ENCODE data around the gene FNDC3B.

FNDC3B gene

GRCh38 chr3:172139528-172140276 lies 100.3 kb downstream of the FNDC3B start:
- no peak for DNase-seq

DNA sequence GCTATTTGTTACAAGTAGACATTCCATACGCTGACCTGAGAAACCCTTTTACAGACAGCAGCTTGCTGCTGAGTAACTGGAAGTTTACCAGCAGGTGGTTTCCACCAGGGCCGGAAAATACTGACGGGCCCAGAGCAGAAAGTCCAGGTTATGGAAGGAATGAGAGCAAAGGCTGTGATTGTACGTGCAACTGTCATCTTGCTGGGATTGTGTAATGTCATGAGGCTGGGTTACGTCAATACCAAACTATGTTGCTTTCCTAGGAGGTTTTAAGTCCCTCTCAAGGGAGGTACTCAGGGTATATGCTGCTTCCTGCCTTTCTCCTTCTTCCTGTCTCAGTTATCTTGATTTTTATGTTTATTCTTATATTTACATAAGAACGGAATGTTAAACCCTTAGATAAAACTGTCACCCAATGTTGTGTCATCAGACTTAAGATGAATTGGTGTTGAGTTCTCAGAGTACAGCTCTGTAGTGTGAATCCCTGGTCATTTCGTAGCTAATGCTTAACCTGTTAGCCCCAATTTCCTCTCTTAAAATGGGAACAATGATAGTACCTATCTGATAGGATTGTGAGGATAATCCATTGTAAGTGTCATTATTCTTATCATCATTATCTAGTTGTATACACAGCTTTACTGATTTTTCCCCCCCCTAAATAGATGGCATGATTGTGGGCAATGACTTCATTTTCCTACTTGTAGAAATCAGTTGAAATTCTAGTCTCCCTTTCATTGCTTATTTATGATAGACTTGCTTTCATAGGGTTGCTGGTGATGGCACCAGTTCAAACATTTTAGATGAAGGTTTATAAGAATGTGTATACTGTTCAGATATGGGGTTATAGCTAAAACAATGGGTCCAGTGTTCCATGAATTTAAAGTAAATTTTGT lies 101.4 kb downstream of the FNDC3B start:
- no peak for DNase-seq

DNA sequence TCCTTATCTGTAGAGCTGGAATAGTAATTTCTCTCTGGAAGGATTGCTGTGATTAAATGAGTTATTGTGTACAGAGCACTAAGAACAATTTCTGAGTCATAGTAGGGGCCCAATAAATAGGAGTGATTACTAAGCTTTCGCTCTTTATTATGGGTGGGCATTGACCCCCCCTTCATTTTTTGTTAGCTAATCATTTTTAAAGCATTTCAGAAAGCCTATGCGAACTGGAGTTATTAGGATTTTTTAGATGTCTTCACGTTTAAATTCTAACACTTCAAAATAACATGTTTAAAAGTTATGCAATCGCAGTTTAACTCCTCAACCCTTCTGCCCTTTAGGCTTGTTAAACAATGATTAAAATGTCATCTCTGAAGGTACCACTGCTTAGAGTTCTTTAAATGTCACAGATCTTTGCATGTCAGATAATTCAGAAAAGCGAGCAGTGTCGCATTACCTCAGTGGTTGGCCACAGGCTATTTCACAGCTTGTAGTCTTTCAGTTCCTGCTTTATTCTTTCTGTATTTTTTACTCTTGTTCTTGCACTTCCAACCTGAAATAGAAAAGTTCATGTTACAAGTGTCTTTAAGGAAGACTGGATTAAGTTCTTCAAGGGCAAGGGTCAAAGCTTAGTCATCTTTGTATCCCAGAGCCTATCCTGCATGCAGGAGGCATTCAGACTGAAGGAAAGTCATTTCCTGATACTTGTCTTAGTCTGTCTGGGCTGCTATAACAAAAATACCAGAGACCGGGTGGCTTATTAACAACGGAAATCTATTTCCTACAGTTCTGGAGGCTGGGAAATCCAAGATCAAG lies 102.9 kb downstream of the FNDC3B start:
- no peak for DNase-seq

- no peak for DNase-seq
Observed at GRCh38 chr3:172142864-172143451, 103.6 kb downstream of the FNDC3B start.

DNA sequence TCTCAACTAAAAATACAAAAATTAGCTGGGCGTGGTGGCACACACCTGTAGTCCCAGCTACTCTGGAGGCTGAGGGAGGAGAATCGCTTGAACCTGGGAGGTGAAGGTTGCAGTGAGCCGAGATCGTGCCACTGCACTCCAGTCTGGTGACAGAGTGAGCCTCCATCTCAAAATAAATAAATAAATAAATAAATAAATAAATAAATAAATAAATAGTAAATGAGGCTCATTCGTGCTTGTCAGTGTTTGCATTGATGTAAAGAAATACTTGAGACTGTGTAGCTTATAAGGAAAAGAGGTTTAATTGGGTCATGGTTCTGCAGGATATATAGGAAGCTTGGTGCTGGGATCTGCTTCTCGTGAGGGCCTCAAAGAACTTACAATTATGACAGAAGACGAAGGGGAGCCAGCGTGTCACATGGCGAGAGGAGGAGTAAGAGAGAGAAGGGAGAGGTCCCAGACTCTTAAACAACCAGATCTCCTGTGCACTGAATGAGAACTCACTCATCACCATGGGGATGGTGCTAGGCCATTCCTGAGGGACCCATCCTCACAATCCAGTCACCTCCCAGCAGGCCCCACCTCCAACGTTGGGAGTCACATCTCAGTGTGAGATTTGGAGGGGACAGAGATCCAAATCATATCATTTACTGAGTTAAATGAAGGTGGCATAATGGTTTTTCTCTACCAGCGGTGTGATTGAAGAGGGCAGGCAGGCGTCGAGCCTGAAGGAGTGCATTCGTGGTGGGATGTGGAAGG lies 104.5 kb downstream of the FNDC3B start:
- DNase-seq, result no peak

DNA sequence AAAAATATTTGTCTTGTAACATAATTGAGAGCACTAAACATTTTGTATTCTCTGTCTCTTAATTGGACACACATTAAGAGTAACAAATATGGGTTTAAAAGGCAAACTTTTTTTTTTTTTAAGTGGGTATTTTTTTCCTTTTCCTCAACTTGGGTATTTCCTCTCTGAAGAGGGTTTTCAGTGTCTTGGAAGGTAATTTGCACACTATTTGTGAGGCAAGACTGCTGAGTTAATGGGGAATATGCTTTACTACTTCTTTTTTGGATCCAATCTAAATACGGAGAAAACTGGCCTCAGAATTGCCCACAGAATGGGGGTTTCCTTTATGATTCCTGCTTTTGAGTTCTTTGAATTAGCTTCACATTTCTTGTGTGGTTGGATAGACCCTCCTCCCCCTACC lies 105.2 kb downstream of the FNDC3B start:
- no peak for DNase-seq

DNA sequence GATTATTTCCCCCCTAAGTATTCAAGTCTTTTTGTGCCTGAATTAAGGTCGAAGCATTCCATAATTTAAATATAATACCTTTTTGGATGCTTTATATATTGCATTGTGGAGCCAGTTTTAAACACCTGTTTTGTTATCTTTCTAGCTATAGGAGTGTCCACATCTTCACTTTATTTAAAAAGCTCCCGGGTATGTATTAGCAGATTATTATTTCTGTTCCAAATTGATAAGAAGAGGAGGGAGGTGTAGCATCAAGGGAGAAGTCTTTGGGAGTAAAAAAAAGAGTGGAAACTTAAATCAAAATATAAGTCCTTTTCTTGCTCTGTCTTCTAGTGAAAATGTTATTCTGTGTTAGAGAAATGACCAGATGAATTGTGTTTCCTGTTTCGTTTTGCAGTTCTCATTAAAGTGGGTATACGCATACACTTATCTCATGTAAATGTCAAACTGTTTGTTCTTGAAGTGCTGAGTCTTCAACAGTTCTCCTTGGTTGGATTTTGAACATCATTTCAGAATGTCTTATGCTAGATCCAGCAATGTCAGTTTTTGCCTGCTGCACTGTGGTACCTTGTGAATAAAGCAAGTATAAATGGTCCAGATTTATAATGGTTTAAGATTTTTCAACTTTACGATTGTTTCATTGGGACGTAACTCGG lies 105.8 kb downstream of the FNDC3B start:
- DNase-seq, result no peak

DNA sequence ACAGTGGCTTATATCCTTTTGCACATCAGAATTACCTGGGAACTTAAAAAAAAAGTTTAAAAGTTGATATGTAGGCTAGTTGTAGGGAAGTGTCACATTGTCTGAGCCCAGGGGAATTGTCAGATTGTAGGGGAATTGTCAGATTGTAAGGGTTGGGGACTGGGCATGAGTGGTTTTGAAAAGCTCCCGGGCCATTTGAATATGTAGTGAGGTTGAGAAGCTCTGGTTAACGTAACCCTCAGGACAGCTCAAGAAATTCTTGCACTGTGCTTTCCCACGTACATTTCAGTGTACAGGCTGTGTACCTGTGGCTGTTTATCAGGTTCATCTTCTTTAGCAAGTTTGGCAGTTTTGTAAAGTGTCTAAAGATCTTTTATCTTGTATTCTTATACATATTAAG lies 107.0 kb downstream of the FNDC3B start:
- DNase-seq, result no peak

DNA sequence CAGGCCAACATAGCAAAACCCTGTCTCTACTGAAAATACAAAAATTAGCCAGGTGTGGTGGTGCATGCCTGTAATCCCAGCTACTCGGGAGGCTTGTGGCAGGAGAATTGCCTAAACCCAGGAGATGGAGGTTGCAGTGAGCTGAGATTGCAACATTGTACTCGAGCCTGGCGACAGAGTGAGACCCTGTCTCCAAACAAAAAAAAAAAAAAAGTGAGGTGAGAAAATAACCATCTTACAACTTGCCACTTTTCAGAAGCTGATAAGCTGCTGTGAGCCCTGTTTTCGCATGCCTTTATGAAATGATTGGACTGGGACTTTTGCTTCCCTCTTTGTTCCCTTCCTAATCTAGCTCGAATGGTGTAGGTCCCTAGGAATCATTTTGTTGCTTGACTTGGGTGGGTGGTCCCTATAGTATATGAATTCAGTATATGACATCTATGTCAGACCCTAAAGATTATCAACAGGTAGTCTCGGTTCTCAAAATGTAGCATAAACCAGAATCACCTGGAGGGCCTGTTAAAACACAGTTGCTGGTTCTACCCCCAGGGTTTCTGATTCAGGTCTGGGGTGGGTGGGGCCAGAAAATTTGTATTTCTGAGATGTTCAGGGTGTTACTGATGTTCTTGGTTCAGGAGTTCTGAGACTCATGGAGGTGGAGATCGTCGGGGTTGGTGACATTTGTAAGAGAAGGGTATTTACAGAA lies 107.9 kb downstream of the FNDC3B start:
- no peak for DNase-seq

DNA sequence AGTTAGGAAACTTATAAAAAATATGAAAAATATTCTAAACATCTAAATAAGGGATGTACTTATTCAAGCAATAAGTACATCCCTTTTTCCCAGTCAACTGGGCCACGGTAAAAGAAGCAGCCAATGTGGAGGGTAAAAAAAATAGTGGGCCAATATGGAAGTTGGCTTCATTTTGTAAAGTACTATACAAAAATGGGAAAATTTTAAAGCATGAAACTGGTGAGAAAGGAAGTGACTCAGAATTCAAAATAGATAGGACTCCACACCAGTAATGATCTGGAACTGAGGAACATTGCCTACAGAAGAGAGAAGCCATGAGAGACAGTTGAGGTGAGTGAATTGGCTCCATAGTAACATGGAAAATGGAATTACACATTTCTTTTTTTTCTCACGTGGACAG lies 108.9 kb downstream of the FNDC3B start:
- DNase-seq, result no peak

GRCh38 chr3:172148702-172149565 lies 109.6 kb downstream of the FNDC3B start:
- DNase-seq, result no peak

DNA sequence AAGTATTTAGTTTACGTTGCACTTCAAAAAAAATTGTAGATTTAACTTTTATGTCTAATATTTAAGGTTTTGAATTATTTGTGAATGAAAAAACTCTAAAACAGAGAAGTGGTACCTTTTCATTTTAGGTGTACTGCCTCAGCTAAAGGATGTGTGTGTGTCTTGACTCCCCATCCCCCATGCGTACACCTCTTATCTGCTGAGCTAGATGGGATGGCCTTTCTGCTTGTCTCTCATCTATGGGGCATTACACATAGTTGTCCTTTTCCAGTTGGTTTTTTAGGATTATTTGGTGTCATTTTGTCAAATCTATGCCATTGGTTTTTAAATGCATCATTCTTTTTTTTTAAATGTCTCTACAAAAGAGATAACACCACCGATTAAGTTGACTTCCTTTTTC lies 110.9 kb downstream of the FNDC3B start:
- no peak for DNase-seq

DNA sequence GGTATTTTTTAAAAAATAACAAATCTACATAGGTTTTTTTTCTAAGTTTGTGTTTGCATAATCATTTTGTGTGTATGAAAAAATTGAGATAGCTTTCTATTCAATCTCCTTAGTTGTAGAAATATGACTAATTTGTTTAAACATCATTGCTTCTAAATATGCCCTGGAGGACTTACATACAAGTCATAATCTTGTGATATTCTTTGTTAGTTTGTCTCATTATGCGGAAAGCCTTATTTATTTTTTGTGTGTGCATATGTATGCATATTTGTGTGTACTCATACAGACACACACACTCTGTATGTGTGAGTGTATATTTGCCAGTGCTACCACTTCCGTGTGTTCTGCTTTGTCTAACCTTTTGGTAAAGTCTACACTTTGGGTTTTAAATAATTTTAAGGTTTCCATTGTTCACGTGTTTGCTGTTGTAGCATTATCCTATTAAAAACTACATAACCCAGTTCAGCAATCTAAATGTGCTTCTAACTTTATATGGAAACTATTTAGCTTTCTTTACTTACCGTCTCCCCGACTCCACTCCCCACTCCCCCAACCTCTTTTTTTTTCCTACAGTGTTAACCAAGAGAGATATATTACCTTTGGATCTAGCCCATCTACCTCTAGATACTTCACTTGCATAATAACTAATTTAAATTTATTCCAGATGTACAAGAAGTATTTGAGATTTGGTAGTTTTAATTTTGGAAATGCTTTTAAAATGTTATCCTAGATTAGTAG lies 111.7 kb downstream of the FNDC3B start:
- DNase-seq, result no peak

DNA sequence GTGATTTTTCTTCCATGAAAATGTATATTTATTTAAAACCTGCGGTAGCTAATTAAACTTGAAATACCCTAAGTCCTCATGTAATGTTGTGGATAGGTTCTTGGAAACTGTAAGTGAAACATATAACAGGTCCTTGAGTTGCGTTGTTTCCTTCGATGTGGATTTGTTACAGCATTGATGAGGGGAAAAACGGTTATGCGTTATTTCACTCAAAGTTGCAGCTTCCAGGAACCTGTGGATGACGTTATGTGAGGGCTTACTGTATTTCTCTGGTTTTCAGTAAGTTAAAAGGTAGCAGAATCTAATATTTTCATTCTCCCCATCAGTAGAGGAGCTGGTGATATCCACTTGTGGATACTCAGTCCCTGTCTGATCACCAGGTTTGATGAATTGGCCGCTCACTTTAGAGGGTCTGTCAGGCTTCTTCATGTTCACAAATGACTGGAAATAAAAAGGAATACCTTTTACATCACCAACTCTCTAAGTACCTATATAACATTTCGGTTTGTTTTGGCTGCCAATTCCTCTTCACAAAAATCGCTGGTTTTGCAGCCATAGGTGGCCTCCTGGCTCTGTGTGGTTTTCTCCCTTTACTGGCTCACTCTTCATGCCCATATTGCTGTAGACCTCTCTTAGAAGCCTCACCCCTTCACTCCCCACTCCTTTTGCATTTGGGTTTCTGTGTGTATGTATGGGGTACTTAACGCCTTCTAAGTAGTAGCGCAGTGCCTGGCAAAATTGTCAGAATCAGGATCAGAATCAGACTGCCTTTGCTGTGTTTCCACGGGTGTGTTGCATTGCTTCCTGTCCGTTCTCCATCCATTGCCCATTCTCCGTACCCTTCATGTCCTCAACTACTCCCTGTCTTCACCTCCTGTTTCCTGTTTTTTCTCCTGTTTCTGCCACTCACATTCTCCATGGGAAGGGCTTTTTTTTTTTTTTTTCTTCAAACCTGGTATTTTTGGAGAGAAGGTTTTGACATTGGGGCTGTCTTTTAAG lies 112.6 kb downstream of the FNDC3B start:
- no peak for DNase-seq

DNA sequence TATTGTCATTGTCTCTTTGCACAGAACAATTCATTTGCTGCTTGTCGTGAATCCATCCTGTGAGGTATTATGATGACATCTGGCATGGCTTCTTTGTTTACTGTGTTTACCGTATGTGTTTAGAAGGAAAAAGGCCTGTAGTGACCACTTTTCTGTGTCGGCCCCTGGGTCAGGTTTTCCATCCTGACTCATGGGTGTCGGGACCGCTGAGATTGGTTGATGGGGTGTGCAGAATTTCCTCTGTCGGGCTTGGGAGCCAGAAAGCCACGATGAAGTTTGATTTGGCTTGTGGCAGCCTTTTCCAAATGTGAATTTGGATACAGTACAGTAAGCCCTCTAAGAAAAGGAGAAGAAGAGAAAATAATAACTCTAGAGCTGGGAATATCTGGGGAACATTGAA lies 113.5 kb downstream of the FNDC3B start:
- DNase-seq, result no peak

- DNase-seq, result peak; percentile 36
Observed at GRCh38 chr3:172153335-172153861, 114.0 kb downstream of the FNDC3B start.

Data from stimulated activated CD4-positive, alpha-beta T cell treated with anti-CD3 and anti-CD28 coated beads, Interleukin-4, amount 100 ng/mL, for 1 hour (primary cell).